Uterus (tissue), 2 donors: Measurements from ENCODE around the gene MOSPD2.

Experiments used
- POLR2A ChIP-seq, 2 donors: fragments of 450-650 bp; IDR thresholded peaks; one replicate each; pipeline ENCODE4 v1.6.1; 2016; ENCODE audit warnings: antibody characterized with exemption in 2 of 2, mild to moderate bottlenecking in 1 of 2, moderate library complexity in 1 of 2
- TF ChIP-seq, protein P1 (sequence below), 4 experiments: fragments of 200-600 bp in 2 of 4; fragments of 450-650 bp in 2 of 4; sonication (generic) in 2 of 4; IDR thresholded peaks; one replicate each; pipeline ENCODE4 v1.5.1; 2016 to 2019; ENCODE audit warnings: antibody characterized with exemption in 4 of 4, mild to moderate bottlenecking in 2 of 4, moderate library complexity in 1 of 4

- TF ChIP-seq, protein P1, sequence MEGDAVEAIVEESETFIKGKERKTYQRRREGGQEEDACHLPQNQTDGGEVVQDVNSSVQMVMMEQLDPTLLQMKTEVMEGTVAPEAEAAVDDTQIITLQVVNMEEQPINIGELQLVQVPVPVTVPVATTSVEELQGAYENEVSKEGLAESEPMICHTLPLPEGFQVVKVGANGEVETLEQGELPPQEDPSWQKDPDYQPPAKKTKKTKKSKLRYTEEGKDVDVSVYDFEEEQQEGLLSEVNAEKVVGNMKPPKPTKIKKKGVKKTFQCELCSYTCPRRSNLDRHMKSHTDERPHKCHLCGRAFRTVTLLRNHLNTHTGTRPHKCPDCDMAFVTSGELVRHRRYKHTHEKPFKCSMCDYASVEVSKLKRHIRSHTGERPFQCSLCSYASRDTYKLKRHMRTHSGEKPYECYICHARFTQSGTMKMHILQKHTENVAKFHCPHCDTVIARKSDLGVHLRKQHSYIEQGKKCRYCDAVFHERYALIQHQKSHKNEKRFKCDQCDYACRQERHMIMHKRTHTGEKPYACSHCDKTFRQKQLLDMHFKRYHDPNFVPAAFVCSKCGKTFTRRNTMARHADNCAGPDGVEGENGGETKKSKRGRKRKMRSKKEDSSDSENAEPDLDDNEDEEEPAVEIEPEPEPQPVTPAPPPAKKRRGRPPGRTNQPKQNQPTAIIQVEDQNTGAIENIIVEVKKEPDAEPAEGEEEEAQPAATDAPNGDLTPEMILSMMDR (IDR thresholded peaks at IDR 0.05), result no peak
- TF ChIP-seq POLR2A (IDR thresholded peaks at IDR 0.05), result no peak
These were observed 91.3 kb downstream of the MOSPD2 start for GRCh38 chrX:14964500-14964899.
